Activated naive CD8-positive, alpha-beta T cell treated with anti-CD3 and anti-CD28 coated beads, Interleukin-2, amount 50 U/mL, for 16 hours (primary cell): ENCODE data around the gene SENP1.

ENCODE experiments used
- DNase-seq: peaks from one replicate; pipeline ENCODE4 v3.0.0-alpha.2; 2020; ENCODE audit warnings: low read depth, low spot score

The SENP1 gene

GRCh38 chr12:48000878-48001504 is 104.9 kb downstream of the SENP1 start:
- no peak for DNase-seq

GRCh38 chr12:47999816-48000215 is 106.1 kb downstream of the SENP1 start:
- DNase-seq: no peak

- no peak for DNase-seq
These were observed 108.6 kb downstream of the SENP1 start for GRCh38 chr12:47997321-47997720.

- DNase-seq: no peak
These were observed 109.9 kb downstream of the SENP1 start for GRCh38 chr12:47995981-47996401.

- DNase-seq: no peak
These were observed 112.4 kb downstream of the SENP1 start for GRCh38 chr12:47993491-47993890.
